ENCODE data around the gene PGA3. TPM values are rescaled to one million over a fixed set of nuclear protein-coding genes. Genes with fewer than 3 reads are reported as not detected.
"Not testable (repeated sequence)": the region's sequence is repeated elsewhere in the genome, so short reads cannot be mapped to it uniquely, and the experiment has no call there.

The PGA3 gene
- polyA plus RNA-seq, 3 donors, result 1.4 to 4.1 (median 1.9) TPM

- intact Hi-C loops (cut with micrococcal nuclease); H3K27ac Mint-ChIP-seq; H3K4me3 ChIP-seq (replicated peaks in 1 of 3; ENCODE audit: low read depth in 2 of 3, low read length in 3 of 3); H3K79me2 ChIP-seq (ENCODE audit: insufficient read depth, low read length); H2AFZ ChIP-seq (ENCODE audit: insufficient read depth, low read depth, low read length, poor library complexity, severe bottlenecking); H3K9ac ChIP-seq (ENCODE audit: insufficient read depth, low read length, poor library complexity, severe bottlenecking); H3K9me3 Mint-ChIP-seq; H3K36me3 Mint-ChIP-seq; DNase-seq; H3K9me3 ChIP-seq (replicated peaks in 1 of 2; ENCODE audit: control insufficient read depth in 1 of 2, insufficient read depth in 1 of 2, low read length in 2 of 2); H3K4me3 Mint-ChIP-seq; H3K27me3 ChIP-seq (ENCODE audit: control insufficient read depth in 2 of 2, insufficient read depth in 2 of 2, low read length in 2 of 2); H4K20me1 ChIP-seq (ENCODE audit: insufficient read depth, low read length); H3K36me3 ChIP-seq (replicated peaks in 1 of 2; ENCODE audit: control insufficient read depth in 1 of 2, insufficient read depth in 2 of 2, low read length in 2 of 2); H3K27ac ChIP-seq (ENCODE audit: low read depth in 1 of 2, low read length in 2 of 2); H3K4me2 ChIP-seq (replicated peaks; ENCODE audit: extremely low read depth, low read length, poor library complexity, severe bottlenecking); H3K27me3 Mint-ChIP-seq (ENCODE audit: low read depth in 3 of 3); H3K4me1 ChIP-seq (ENCODE audit: control insufficient read depth in 1 of 2, insufficient read depth in 2 of 2, low read length in 2 of 2); H3K4me1 Mint-ChIP-seq: not testable (repeated sequence)
- WGBS (ENCODE audit: insufficient coverage), result no CpG with 5 or more reads among the region's 8 CpGs
Observed at GRCh38 chr11:61222047-61222446, 18.7 kb downstream of the PGA3 start, which contains the start of gene PGA4. PGA4 (plus strand) TSS chr11:61222347; CDS start chr11:61222401, 54 bp downstream.

DNA sequence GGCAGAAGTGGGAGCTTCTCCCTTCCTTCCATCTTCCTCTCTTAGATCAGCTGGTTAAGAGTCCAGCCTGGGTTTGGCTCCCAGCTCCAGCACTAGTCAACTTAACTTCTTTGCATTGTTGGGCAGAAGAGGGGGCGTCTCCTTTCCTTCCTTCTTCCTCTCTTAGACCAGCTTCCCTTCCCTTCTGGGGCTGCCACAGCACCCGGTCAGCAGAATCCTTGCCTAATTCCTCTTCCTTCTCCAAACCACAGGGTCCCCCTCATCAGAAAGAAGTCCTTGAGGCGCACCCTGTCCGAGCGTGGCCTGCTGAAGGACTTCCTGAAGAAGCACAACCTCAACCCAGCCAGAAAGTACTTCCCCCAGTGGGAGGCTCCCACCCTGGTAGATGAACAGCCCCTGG, 19.4 kb downstream of the PGA3 start:
- H3K4me3 ChIP-seq (replicated peaks in 1 of 3; ENCODE audit: low read depth in 2 of 3, low read length in 3 of 3); DNase-seq; H3K27me3 Mint-ChIP-seq (ENCODE audit: low read depth in 3 of 3); H3K36me3 Mint-ChIP-seq; H4K20me1 ChIP-seq (ENCODE audit: insufficient read depth, low read length); H3K4me1 ChIP-seq (ENCODE audit: control insufficient read depth in 1 of 2, insufficient read depth in 2 of 2, low read length in 2 of 2); H3K79me2 ChIP-seq (ENCODE audit: insufficient read depth, low read length); intact Hi-C loops (cut with micrococcal nuclease); H2AFZ ChIP-seq (ENCODE audit: insufficient read depth, low read depth, low read length, poor library complexity, severe bottlenecking); H3K27ac Mint-ChIP-seq; H3K4me3 Mint-ChIP-seq; H3K9me3 Mint-ChIP-seq; H3K4me1 Mint-ChIP-seq; H3K27ac ChIP-seq (ENCODE audit: low read depth in 1 of 2, low read length in 2 of 2); H3K4me2 ChIP-seq (replicated peaks; ENCODE audit: extremely low read depth, low read length, poor library complexity, severe bottlenecking); H3K27me3 ChIP-seq (ENCODE audit: control insufficient read depth in 2 of 2, insufficient read depth in 2 of 2, low read length in 2 of 2); H3K36me3 ChIP-seq (replicated peaks in 1 of 2; ENCODE audit: control insufficient read depth in 1 of 2, insufficient read depth in 2 of 2, low read length in 2 of 2); H3K9ac ChIP-seq (ENCODE audit: insufficient read depth, low read length, poor library complexity, severe bottlenecking); H3K9me3 ChIP-seq (replicated peaks in 1 of 2; ENCODE audit: control insufficient read depth in 1 of 2, insufficient read depth in 1 of 2, low read length in 2 of 2): not testable (repeated sequence)
- WGBS (ENCODE audit: insufficient coverage), result no CpG with 5 or more reads among the region's 5 CpGs

DNA sequence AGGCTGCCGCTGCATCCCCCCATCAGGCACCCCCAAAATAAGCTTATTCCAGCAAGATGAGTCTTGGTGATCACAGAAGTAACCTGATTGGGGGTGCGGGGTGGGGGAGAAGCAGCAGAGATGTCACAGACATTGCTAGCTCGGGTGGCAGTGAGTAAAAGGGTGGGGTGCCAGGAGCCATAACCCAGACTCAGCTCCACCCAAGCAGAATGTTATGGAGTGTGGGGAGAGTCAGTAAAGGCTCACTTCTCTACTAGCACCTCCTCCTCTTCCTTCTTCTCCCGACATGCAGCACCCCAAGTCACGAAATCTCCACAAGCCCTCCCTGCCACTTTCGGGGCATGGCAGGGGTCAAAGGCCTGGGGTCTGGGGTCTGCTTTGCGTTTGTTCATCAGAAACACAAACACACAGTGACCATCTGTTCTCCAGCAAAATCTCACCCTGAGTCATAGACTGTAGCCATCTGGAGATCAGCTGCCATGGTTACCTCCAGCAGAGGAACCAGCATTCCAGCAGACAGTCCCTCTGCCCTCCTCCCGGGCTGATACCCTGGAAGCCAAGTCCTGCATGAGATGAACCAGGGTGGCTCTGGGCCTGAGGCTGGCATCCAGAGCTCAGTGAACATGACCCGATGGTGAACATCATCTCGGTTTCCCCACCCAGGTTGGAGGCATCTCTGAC, 23.3 kb downstream of the PGA3 start:
- H3K4me3 Mint-ChIP-seq; intact Hi-C loops (cut with micrococcal nuclease); H3K4me3 ChIP-seq (replicated peaks in 1 of 3; ENCODE audit: low read depth in 2 of 3, low read length in 3 of 3); H3K9me3 Mint-ChIP-seq; H4K20me1 ChIP-seq (ENCODE audit: insufficient read depth, low read length); H3K27me3 ChIP-seq (ENCODE audit: control insufficient read depth in 2 of 2, insufficient read depth in 2 of 2, low read length in 2 of 2); H3K36me3 Mint-ChIP-seq; H3K27me3 Mint-ChIP-seq (ENCODE audit: low read depth in 3 of 3); H3K9ac ChIP-seq (ENCODE audit: insufficient read depth, low read length, poor library complexity, severe bottlenecking); DNase-seq; H3K4me1 ChIP-seq (ENCODE audit: control insufficient read depth in 1 of 2, insufficient read depth in 2 of 2, low read length in 2 of 2); H3K4me2 ChIP-seq (replicated peaks; ENCODE audit: extremely low read depth, low read length, poor library complexity, severe bottlenecking); H3K36me3 ChIP-seq (replicated peaks in 1 of 2; ENCODE audit: control insufficient read depth in 1 of 2, insufficient read depth in 2 of 2, low read length in 2 of 2); H3K79me2 ChIP-seq (ENCODE audit: insufficient read depth, low read length); H3K4me1 Mint-ChIP-seq; H3K9me3 ChIP-seq (replicated peaks in 1 of 2; ENCODE audit: control insufficient read depth in 1 of 2, insufficient read depth in 1 of 2, low read length in 2 of 2); H2AFZ ChIP-seq (ENCODE audit: insufficient read depth, low read depth, low read length, poor library complexity, severe bottlenecking); H3K27ac ChIP-seq (ENCODE audit: low read depth in 1 of 2, low read length in 2 of 2); H3K27ac Mint-ChIP-seq: not testable (repeated sequence)
- WGBS (ENCODE audit: insufficient coverage), result no CpG with 5 or more reads among the region's 10 CpGs

DNA sequence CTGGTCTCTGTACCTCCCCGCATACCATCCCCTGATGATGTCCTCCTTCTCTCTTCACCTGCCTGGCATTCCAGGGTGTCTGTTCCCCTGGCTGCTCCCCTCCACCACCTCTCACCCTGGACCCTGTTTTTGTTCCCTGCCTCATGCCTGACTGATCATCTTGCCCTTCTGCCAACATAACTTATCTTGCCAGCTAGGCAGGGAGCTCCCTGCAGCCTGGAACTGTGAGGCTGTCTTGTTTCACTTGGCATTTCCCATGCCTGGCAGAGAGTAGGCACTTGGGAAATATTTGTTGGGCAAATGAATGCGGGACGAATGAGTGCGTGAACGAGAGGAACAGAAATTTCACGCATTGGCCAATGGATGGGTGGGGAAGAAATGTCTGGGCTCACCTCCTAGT, 26.1 kb downstream of the PGA3 start:
- H3K27ac ChIP-seq (ENCODE audit: low read depth in 1 of 2, low read length in 2 of 2); H3K4me1 ChIP-seq (ENCODE audit: control insufficient read depth in 1 of 2, insufficient read depth in 2 of 2, low read length in 2 of 2); DNase-seq; H3K4me3 Mint-ChIP-seq; H4K20me1 ChIP-seq (ENCODE audit: insufficient read depth, low read length); H3K4me1 Mint-ChIP-seq; H3K4me2 ChIP-seq (replicated peaks; ENCODE audit: extremely low read depth, low read length, poor library complexity, severe bottlenecking); H3K36me3 ChIP-seq (replicated peaks in 1 of 2; ENCODE audit: control insufficient read depth in 1 of 2, insufficient read depth in 2 of 2, low read length in 2 of 2); H3K27me3 ChIP-seq (ENCODE audit: control insufficient read depth in 2 of 2, insufficient read depth in 2 of 2, low read length in 2 of 2); H3K9me3 ChIP-seq (replicated peaks in 1 of 2; ENCODE audit: control insufficient read depth in 1 of 2, insufficient read depth in 1 of 2, low read length in 2 of 2); H3K9me3 Mint-ChIP-seq; H3K79me2 ChIP-seq (ENCODE audit: insufficient read depth, low read length); intact Hi-C loops (cut with micrococcal nuclease); H3K4me3 ChIP-seq (replicated peaks in 1 of 3; ENCODE audit: low read depth in 2 of 3, low read length in 3 of 3); H3K27ac Mint-ChIP-seq; H3K27me3 Mint-ChIP-seq (ENCODE audit: low read depth in 3 of 3); H3K36me3 Mint-ChIP-seq; H3K9ac ChIP-seq (ENCODE audit: insufficient read depth, low read length, poor library complexity, severe bottlenecking); H2AFZ ChIP-seq (ENCODE audit: insufficient read depth, low read depth, low read length, poor library complexity, severe bottlenecking): not testable (repeated sequence)
- WGBS (ENCODE audit: insufficient coverage), result no CpG with 5 or more reads among the region's 6 CpGs

Measured in CD14-positive monocyte (primary cell).